ENCODE measurements around the gene LEPR.
"Not testable (repeated sequence)": the region's sequence is repeated elsewhere in the genome, so short reads cannot be mapped to it uniquely, and the experiment has no call there.

LEPR gene, protein sequence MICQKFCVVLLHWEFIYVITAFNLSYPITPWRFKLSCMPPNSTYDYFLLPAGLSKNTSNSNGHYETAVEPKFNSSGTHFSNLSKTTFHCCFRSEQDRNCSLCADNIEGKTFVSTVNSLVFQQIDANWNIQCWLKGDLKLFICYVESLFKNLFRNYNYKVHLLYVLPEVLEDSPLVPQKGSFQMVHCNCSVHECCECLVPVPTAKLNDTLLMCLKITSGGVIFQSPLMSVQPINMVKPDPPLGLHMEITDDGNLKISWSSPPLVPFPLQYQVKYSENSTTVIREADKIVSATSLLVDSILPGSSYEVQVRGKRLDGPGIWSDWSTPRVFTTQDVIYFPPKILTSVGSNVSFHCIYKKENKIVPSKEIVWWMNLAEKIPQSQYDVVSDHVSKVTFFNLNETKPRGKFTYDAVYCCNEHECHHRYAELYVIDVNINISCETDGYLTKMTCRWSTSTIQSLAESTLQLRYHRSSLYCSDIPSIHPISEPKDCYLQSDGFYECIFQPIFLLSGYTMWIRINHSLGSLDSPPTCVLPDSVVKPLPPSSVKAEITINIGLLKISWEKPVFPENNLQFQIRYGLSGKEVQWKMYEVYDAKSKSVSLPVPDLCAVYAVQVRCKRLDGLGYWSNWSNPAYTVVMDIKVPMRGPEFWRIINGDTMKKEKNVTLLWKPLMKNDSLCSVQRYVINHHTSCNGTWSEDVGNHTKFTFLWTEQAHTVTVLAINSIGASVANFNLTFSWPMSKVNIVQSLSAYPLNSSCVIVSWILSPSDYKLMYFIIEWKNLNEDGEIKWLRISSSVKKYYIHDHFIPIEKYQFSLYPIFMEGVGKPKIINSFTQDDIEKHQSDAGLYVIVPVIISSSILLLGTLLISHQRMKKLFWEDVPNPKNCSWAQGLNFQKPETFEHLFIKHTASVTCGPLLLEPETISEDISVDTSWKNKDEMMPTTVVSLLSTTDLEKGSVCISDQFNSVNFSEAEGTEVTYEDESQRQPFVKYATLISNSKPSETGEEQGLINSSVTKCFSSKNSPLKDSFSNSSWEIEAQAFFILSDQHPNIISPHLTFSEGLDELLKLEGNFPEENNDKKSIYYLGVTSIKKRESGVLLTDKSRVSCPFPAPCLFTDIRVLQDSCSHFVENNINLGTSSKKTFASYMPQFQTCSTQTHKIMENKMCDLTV

DNA sequence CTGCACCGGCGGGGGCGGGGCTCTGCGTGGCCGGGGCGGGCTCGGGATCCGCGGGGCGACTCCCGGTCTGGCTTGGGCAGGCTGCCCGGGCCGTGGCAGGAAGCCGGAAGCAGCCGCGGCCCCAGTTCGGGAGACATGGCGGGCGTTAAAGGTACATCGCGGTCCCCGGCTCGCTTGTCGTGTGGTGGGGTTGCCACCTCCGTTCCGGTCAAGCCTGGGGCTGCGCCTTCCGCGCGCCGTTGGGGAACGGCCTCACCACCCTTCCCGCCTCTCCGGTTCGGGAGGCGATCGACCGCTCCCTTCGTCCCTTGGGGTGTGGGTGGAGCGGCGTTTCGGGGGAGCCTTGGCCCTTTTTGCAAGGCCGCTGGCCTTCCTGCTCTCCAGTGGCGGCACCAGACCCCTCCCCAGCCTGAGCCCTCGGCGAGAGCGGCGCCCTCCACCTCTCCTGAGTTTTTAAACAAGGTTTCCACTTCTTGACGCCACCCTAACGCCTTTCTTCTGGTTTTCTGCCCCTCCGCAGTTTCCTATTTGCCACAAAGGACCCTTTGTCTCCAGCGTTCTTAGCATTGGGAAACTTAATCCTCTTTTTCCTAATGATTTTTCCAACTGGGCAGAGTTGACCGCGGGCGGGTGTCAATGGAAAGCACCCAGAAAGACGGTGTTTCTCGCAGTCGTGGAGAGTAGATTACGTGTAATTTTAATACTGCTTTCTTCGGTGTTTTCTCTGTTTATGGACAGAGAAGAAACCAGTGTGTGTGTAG is at the start of gene LEPR, which contains the start of gene LEPROT:
LEPR (plus strand) TSS at position 79 of the 761 bp plus-strand sequence. CDS start 144,898 bp downstream, outside the sequence.
LEPROT (plus strand) TSS at position 79 of the 761 bp plus-strand sequence; CDS start at position 136, 57 bp downstream.
- no peak for DNase-seq

DNA sequence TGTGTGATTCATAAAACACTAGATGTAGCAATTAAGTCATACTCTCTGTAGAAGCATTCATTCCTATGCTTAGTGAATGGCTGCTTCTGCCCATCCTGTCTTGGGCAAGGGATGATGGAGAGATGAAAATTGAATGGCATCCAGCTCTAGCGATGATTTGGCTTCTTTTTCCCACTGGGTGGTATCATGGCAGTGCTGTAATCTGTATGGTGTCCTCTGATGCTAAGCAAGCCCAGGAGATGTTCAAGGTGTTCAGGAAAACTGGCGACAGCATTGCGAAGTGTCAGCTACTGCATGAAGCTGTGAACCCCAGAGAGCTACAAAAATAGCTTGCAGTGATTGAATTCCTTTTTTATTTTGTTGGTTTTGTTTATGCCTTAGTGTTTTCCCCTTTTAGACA is 48.9 kb upstream of the LEPR start:
- DNase-seq: no peak

DNA sequence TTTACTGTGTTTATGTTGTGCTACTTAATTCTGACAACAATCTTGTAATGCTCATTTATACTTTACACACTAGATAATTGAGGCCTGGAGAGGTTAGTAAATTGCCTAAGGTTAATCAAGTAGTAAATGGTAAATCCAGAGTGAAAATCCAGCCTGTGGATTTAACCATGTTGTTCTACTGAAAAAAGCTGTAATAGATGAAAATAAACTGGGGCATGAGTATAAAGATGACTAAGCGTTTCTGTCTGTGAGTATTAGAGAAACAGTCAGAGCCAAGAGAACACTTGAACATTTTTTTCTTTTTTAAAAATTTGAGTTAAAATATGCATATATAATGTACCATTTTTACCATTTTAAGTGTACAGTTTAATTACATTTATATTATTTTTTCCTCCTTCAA is 47.9 kb upstream of the LEPR start:
- no peak for DNase-seq

DNA sequence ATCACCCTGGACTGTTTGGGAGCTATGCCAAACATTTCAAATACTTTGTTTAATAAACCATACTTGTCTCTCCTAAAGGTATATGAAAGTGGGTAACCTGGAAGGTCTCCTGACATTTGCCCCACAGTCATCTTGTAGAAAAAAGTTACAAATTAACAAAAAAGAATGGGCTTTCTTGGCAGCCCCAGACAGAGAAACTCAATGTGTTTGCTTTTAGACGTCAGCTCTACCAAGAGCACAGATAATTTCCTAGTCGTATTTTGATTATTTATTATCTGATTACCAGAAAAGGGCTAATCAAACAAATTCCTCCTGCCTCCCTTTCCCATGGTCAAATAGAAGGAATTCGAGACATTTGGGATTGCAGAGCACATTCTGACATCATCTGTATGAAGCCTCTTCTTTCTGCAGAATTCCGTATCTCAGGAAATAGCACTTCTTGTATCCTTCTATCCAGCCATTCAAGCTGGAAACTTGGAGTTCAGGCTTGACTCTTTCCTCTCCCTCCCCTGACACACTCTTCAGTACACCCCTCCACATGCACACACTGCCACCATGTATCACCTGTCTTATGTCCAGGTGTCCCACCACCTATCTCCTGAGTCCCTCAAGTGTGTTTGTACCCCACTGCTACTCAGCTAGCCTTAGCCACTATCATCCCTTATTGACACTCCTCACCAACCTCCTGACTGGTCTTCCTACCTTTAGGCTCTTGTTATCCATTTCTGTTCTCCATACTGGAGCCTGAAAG is 42.8 kb upstream of the LEPR start:
- no peak for DNase-seq

DNA sequence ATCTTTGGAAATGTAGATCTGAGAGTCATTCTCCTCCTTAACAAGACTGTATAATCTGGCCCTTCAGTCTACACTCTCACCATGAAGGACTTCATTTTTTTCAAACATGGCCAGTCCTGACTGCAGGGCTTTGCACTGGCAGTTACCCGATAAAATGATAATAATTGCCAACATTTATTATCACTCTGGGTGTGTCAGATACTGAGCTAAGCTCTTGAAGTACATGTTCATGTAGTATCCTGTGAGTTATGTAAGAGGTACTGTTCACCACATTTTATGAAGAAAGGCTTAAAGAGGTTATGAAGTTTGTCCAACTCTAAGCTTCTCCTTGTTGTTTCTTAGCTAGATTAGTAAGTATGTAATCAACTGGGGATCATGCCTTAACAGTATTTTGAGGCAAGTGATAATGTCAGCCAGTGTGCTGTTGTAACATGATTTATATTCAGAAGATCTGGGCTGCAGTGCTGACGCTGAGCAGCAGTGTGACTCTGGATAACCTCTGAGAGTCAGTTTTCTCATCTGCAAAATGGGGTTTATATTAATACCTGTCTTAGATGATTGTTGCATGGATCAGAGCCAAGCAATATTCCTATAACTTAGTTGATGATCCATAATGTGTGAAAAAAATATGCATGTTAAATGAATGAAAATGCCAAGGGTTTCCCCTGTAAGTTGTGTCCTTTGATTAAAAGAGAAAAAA is 42.1 kb upstream of the LEPR start:
- DNase-seq: no peak

DNA sequence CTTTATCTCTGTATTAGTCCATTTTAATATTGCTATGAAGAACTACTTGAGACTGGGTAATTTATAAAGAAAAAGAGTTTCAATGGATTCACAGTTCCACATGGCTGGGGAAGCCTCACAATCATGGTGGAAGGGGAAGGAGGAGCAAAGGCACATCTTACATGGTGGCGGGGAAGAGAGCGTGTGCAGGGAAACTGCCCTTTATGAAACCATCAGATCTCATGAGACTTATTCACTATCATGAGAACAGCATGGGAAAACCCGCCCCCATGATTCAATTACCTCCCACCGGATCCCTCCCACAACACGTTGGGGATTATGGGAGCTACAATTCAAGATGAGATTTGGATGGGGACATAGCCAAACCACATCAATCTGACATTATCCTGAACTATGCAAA is 36.0 kb upstream of the LEPR start:
- DNase-seq: not testable (repeated sequence)

DNA sequence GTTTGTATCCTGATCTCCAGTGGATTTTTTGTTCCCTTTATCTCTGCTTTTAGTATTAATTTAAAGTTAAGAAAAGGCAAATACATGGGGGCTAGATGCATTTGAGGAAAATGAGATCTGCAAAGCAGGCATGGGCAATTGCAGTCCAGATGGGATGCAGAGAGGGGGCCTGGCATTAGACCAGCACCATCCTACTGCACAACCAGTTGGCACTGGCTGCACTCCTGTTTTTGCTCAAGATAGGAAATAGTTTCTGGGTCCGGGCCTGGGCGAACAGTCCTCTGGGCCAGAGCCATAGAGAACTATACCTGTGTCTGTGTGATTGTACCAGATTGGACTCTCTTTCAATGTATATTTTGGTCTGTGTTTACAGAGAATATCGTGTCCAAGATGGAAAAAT is 34.0 kb upstream of the LEPR start:
- DNase-seq: no peak

DNA sequence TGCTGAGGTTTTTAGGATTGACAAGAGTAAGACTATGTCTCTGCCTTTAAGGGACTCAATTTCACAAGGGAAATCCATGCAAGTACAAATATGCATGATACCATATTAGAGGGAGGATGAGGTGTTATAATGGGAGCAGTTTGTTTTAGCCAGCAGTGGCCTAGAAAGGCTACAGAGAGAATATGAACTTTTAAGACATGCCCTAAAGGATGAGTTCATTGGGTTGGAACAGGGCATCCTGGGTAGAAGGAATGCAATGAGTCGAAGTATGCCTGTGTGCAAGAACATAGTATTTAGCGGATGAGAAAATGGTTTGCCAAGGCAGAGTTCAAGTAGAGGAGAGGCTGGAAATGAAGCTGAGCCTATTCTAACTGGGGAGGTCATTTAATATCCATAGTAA is 32.6 kb upstream of the LEPR start:
- DNase-seq: no peak

DNA sequence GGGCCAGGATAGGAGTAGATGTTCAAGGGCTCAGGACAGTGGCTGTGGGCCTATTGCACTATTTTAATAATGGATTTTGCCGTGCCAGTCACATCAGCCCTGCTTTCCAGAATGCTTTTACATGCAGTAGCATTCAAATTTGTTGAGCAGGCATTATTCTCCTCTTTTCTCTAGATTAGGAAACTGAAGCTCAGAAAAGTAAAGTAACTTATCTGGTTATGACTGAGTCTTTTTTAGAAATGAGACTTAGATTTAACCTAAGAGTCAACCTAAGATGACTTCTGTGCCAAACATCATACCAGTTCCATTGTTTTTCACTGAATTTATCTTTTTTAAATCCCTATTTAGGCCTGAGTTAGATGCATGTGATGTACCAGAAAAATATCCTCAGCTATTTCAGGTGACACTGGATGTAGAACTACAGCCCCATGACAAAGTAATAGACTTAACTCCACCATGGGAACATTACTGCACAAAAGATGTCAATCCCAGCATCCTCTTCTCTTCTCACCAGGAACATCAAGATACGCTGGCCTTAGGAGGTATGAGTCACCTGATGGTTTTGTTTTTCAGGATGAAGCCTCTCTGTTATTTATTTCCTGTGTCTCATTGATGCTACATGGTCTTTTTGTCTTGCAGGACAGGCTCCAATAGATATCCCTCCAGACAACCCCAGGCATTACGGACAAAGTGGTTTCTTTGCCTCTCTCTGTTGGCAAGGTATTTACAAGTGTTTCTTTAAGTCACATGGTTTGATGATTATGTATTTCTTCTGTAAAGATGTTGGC is 31.4 kb upstream of the LEPR start:
- no peak for DNase-seq

DNA sequence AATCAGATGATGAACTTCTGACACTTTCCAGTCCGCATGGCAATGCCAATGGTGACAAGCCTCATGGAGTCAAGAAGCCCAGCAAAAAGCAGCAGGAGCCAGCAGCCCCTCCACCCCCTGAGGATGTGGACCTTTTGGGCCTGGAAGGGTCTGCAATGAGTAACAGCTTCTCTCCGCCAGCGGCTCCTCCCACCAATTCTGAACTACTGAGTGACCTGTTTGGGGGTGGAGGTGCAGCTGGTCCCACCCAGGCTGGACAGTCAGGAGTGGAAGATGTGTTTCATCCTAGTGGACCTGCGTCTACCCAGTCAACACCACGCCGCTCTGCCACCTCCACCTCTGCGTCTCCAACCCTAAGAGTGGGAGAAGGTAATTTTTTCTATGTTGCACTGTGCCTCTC is 28.0 kb upstream of the LEPR start:
- DNase-seq: no peak

DNA sequence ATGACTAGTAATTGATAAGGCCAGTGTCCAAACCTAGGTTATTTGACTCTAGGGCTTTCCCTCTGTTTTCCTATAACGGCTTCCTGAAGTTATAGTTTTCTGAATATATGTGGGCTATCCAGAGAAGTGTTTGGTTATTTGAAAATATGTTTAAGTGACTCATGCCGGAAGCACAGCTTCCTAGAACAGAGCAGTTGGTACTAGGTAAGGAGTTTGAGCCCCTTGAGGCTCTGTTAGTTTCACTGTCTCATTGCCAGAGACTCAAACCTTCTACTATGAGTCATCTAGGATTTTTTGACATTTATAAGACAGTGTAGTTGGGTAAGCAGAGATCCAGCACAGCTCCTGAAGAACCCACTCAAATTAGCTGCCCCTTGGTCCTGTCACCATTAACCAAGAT is 27.1 kb upstream of the LEPR start:
- no peak for DNase-seq

DNA sequence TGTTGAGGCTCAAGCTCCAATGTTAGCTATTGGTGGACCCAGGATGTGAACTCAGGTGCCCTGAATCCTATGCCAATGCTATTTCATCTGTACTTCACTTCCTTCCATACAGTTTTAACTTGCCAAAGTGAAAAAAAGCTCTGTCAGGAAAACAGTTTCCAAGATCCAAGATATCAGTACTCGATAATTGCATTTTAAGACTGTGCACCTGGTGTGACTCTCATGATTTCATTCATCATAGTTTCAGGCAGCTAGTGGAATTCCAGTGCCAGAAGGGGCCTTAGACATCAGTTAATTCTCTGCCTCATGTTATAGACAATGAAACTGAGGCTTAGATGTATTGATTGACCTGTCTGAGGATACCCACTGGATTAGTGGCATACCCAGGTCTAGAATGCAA is 26.5 kb upstream of the LEPR start:
- DNase-seq: no peak

DNA sequence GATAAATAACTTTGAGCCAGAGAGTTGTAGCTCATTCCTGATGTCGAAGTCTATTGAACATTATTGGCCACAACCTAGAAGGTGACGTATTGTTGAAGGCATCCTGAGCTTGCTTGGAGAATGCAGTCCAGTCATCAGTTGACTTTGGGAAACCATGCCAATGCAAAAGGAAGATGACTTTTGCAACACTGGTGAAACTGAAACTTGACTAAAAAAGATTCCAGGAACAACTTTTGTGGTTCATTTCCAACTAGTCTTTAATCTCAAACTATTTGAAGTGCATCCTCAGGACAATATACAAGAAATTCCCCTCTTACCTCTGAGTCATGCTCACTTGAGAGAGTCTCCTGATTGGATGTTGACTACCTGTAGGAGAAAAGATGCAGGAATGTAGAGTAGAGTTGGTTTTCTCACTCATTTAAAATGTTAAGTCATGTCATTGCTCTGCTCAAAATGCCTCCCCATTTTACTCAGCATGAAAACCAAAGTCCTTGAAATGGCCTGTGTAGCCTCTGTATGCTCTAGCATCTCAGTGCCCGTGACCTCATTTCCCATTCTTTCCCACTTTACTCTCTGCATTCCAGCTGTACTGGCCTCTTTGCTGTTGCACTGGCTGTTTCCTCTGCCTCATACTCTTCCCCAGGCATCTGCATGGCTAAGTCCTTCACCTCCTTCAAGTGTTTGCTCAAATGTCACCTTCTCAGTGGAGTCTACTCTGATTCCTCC is 24.4 kb upstream of the LEPR start:
- DNase-seq: no peak

DNA sequence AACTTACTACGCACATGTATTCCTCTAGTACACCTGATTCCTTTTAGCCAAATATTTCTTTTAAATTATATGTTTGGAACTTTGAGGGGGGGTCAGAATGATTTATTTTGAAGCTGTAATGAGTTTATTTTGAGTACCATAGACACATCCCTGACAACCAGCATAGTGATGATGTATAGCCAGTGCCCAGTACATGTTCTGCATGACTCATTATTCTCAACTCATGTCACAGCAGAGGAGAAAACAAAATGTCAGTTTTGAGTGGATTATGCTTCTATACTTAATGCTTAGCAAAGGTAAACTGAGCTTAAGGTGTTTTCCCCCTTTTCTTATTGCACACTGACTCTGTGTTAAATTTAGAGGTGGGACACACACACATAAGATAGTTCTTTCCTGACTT is 22.4 kb upstream of the LEPR start:
- DNase-seq: no peak

DNA sequence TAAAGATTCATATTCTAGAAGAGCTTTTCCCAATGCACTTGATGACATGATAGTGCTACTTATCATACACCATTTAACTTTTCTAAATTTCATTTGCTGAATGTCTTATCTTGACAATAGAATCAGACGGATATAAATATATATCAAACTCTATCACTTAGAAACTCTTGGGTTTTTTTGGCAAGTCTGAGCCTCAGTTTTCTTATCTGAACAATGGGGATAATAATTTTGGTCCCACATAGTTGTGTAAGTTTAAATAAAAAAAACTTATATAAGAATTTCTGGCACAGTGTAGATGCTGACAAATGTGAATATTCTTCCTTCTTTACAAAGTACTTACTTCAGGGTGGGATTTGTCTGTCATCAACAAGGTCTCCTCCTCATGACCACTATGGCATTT is 21.5 kb upstream of the LEPR start:
- no peak for DNase-seq

DNA sequence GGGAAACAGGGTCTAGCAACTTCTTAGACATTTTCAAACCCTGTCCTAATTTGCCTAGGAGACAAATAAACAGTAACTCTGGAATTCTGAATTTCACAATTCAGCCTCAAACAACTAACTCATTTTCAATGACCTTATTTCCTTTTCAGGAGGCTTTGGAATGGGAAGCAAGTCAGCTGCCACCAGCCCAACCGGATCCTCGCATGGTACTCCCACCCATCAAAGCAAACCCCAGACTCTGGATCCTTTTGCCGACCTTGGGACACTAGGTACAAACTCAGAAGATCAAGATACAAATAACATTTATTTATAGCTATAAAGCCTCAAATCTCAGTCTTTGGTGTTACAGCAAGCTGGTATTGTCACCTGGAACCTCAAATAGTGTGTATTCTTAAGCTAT is 18.9 kb upstream of the LEPR start:
- DNase-seq: no peak

DNA sequence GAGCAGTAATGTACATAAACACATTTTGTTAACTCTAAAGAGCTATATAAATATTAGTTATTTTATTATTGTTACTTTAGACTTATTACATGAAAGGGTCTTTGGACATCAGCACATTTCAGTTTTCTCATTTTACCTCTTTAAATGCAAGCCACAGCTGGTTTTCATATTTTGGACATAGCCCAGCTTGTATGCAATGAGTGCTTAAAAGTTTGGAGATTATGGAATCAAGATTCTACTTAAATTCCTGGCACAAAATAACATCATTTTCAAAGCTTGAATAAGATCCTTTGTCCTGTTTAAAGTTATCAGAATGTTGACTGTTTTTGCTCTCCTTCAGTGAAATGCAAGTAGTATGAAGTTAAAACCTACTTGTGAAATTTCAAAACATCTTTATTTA is 15.5 kb upstream of the LEPR start:
- DNase-seq: no peak

DNA sequence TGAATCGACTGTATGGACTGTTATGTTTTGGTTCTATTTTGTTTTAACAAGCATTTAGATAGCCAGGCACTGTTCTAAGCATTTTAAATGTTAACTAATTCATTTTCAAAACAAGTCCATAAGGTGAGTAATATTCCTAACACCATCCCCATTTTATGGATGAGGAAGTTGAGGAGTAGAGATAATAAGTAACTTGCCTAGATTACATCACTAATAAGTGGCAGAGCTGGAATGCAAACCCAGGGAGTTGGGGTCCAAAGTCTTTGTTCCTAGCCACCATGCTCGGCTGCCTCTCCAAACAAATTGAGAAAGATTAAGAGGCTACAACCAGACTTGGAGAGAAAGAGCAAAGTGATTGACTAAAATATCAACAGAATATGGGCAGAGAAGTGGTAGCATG is 12.6 kb upstream of the LEPR start:
- DNase-seq: no peak

DNA sequence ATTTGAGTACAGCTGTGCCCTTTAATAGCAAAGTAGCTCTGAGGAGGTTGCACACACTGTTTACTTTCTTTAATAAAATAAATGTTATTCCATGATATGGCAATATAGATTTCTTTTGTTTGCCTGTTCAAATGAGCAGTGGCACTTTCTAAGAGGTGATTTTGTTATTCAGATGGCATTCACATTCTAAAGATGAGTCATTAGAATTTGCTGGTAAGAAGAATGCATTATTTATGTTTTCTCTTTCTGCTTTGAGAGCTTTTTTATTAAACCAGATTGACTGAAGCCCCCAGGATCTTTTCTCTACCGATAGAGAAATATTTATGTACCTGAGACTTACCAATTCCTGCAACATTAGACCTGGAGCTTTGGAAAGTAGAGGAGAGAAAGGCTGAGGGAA is 11.2 kb upstream of the LEPR start:
- DNase-seq: no peak
